GDM1 (cell line): ENCODE measurements around the gene TSPYL2.

Experiments used
- DNase-seq: peaks from one replicate; lab custom pipeline; 2025; lab: John Stamatoyannopoulos, UW

Gene TSPYL2

GRCh38 chrX:53081925-53082772, at the start of gene TSPYL2:
TSS of gene TSPYL2 (plus strand) at chrX:53082367. CDS start at chrX:53082499, 132 bp downstream.
- peak; percentile 90 for DNase-seq

DNA sequence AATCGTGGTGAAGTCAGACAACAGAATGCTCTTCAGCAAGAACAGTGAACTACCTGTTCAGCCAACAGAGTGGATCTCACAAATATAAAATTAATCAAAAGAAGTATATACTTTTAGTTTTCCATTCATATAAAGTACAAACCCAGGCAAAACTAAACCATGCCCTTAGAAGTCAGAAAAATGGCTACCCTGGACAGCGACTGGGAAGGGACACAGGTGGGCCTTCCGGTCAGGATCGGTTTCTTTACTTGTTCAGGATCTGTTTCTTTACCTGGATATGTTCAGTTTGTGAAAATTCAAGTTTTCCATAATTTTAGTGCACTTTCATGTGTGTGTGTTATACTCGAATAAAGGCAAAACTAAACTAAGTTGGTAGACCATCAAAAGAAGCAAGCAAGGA, 46.0 kb upstream of the TSPYL2 start:
- DNase-seq: no peak

DNA sequence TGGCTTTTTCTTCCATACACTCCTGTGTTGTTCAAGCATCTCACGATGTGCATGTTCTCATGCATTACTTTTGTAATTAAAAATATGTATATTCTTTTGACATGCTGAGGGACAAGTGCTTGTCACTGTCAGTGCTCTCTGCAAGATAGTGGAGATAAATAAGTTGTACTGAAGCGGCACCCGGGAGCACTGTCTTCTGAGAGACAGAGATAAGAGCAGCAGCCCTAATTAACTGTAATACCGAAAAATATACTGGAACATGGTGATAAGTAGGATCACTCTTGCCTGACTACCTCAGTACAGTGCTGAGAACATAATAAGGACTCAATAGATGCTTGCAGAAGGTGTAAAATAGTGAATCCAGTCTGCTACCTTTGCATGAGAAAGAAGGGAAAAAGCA, 42.9 kb upstream of the TSPYL2 start:
- DNase-seq: no peak

DNA sequence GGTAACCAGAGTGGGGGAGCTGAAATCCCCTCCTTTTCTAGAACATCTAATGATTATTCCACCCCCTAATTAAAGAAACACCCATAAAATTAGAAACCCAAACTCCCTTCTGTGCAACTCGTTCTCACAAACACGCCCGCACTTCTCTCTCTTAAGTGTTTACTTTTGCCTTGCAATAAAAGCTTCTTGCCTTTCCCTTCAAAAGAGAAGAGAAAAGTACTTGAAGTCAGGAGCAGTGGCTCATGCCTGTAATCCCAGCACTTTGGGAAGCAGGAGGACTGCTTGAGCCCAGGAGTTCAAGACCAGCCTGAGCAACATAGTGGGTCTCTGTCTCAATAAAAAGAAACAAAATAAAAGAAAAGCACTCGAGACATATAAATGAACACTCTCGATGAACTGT, 37.2 kb upstream of the TSPYL2 start:
- DNase-seq: no peak

- DNase-seq: no peak
Measured at GRCh38 chrX:53047228-53047627, 34.9 kb upstream of the TSPYL2 start.

DNA sequence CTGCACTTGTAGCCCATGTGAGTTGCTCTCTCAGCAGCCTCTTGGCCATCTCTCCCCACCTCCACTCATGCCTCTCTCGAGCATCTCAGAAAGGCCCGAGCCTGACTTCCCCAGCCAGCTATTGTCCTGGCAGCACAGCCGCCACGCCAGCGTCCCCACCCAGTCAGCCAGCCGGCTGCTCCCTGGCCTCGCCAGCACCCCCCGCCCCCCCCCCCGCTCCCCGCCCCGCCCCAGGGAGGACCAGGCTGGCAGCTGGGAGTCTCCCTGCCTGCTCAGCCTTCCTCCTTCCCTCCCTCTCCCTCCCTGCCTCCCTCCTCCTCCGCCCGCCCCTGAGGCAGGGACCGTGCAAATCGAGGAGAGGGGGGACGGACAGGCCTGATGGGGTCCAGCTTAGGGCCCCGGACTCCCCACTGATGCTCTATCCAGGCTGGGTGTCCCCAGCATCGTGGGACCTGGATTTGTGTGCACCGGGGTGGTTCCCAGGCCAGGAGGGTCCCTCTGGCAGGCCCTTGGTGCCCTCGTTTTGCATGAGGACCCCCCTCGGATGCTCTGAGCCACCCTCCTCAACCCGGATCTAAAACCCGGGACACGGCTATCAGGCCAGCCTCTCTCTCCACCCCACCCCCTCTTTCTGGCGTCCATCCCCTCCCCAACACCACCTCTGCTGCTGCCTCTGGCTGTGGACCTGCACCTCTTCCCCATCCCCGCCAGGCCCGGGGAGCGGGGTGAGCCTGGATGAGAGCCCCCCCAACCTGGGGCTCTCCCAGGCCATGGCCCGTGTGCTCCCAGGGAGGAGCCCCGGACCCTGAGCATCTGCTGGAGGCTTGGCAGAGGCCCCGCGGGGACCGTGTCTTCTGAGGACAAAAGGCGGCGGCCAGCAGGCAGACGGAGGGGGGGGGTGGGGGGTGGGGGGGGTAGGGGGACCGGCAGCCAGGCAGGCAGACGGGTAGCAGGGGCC, 33.7 kb upstream of the TSPYL2 start, which contains the start of gene GPR173:
TSS of gene GPR173 (plus strand) at position 621 of the 958 bp plus-strand sequence. CDS start 27,833 bp downstream, outside the sequence.
- DNase-seq: no peak

DNA sequence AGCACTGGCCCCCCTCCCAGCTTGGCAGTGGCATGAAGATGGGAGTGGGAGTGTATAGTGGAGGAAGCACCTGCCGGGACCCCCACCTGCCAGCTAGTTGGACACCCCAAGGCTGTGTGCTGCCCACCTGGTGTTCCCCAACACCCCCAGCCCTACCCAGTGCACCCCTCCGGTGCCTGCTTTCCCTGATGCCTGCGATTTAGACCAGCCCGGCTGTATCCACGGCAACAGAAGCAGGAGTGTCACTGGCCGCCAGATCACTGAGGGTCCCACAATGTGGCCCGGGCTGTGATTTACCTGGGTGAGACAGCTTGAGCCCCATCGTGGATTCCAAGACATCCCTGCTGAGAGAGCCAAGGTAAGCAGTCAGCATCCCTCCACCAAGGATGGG, 33.0 kb upstream of the TSPYL2 start:
- DNase-seq: no peak

DNA sequence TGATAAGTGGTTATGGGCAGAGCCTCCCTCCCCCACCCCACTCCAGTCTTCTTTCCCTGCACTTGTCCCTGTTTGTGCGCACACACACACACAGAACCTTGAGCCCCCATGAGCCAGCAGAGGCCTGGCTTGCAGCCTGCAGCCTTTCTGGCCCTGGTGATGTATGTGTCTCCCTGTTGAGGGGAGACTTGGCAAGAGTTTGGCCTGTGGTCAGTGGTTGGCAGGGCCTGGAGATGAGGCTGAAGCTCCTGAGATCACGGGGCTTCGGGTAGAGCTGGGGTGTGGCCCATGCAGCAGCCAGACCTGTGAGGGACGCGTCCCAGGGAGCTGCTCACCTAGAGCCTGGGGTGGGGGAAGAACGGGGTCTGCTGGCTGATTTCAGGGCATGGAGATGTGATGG, 31.3 kb upstream of the TSPYL2 start:
- DNase-seq: no peak

- DNase-seq: no peak
Measured at GRCh38 chrX:53055244-53055849, 26.8 kb upstream of the TSPYL2 start.

DNA sequence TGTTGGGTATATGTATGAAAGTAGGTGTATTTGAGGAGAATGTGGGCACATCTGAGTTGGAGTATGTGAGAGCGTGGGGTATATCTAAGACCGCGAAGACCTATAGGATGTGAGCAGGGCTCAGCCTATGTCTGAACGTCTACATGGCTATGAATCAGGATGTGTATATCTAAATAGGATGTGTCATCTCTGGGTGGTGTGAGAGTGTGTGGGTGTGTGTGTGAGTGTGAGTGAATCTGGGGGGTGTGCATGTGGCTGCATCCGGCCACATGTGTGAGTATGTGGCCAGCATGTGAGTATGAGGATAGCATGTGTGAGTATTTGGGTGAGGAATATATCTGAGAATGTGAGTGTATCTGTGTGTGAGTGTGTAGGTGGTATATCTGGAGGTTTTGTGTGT, 25.9 kb upstream of the TSPYL2 start:
- DNase-seq: no peak

DNA sequence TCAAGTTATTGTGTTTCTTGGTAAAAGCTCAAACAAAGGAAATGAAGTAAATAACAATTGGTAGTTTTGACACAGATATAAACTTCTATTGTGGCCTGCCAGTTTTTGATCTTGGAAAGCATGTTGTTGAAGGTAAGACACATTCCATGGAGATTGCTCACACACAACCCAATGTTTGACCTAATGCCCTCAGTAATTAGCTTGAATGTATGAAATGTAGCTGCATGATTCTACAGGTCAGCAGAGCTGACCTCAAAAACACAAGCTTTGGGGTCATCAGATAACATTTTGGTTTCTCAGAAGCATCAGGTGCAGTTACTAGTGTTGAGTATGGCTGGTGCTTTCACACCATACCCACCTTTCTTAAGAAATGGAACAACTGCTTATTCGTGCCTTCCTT, 17.1 kb upstream of the TSPYL2 start:
- no peak for DNase-seq

- DNase-seq: no peak
Measured at GRCh38 chrX:53071064-53071463, 11.1 kb upstream of the TSPYL2 start.

DNA sequence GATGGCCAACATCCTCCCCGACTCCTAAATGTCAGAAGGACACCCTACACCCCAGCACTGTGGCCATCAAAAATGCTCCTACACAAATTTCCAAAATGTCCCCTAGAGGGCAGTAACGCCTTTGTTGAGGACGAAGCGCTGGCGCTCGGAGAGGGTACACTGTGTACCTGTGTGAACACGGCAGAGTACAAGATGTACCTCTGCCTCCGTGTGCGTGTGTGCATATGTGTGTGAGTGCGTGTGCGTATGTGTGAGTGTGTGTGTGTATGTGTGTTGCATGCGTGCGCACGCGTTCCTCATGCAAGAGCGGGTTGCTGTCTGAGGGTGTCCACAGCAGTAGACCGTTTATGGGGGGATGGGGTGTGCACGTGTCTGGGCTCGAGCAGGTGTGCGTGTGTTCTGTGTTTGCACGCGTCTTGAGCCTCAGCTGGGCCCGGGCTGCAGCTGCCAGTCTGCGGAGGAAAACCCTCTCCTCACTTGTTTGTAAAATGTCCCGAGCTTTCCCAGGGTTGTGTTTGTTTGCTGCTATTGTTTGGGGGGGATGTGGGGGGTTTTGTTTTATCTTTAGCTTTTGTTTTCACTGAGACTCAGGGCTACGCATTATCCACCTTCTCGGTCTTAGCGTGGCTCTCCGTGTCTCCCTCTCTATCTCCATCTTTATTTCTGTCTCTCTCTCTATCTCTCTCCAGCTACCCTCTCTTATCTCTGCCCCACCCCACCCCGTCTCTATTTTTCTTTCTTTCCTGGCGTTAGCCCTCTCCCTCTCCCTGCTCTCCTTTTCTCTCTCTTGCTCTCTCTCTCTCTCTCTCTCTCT, 10.4 kb upstream of the TSPYL2 start:
- peak; percentile 52 for DNase-seq

- DNase-seq: no peak
Measured at GRCh38 chrX:53072418-53073114, 9.6 kb upstream of the TSPYL2 start.

DNA sequence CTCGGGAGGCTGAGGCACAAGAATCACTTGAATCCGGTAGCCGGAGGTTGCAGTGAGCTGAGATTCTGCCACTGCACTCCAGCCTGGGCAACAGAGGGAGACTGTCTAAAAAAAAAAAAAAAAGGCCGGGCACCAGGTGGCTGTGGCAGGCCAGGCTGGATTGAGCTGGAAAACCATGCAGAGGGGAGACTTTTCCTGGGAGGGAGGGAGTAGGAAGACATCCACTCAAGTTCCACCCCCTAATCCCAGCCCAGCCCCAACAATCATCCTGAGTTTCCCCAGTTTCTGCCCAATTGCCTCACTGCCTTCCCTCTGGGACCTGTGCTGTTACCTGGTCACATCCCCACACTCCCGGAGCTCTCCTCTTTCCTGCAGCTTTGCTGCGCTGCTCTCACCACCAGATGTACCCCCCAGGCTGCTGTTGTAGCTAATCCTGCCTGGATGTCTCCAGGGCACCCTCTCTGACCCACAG, 9.0 kb upstream of the TSPYL2 start:
- no peak for DNase-seq

- DNase-seq: no peak
Measured at GRCh38 chrX:53075011-53075410, 7.2 kb upstream of the TSPYL2 start.

- DNase-seq: no peak
Measured at GRCh38 chrX:53076671-53077070, 5.5 kb upstream of the TSPYL2 start.

- DNase-seq: no peak
Measured at GRCh38 chrX:53077207-53078197, 4.7 kb upstream of the TSPYL2 start.

GRCh38 chrX:53078943-53079342, 3.2 kb upstream of the TSPYL2 start:
- DNase-seq: no peak
